AG20443 (cell line): ENCODE results near the gene RBM17.
"Not testable (repeated sequence)": the region's sequence is repeated elsewhere in the genome, so short reads cannot be mapped to it uniquely, and the experiment has no call there.

Experiments
- DNase-seq: peaks from one replicate; pipeline ENCODE4 v3.0.0; 2012; ENCODE audit warnings: low spot score, mixed read lengths

RBM17 gene

GRCh38 chr10:6080417-6080973, 8.3 kb upstream of the RBM17 start:
- DNase-seq, result no peak

- no peak for DNase-seq
Measured at GRCh38 chr10:6082496-6083395, 6.1 kb upstream of the RBM17 start.

GRCh38 chr10:6083523-6084475, 5.0 kb upstream of the RBM17 start:
- DNase-seq, result no peak

GRCh38 chr10:6086375-6087233, 2.2 kb upstream of the RBM17 start:
- peak; percentile 87 for DNase-seq

- DNase-seq, result peak; percentile 39
Measured at GRCh38 chr10:6089334-6090219, 743 bp downstream of the RBM17 start.

- DNase-seq, result no peak
Measured at GRCh38 chr10:6091630-6092029, 2.8 kb downstream of the RBM17 start.

- DNase-seq, result no peak
Measured at GRCh38 chr10:6092731-6093130, 3.9 kb downstream of the RBM17 start.

- no peak for DNase-seq
Measured at GRCh38 chr10:6095810-6096570, 7.2 kb downstream of the RBM17 start.

GRCh38 chr10:6097063-6097462, 8.2 kb downstream of the RBM17 start:
- DNase-seq, result no peak

- DNase-seq, result no peak
Measured at GRCh38 chr10:6098156-6098555, 9.3 kb downstream of the RBM17 start.

GRCh38 chr10:6100370-6100769, 11.5 kb downstream of the RBM17 start:
- no peak for DNase-seq

GRCh38 chr10:6101181-6101580, 12.3 kb downstream of the RBM17 start:
- DNase-seq, result no peak

GRCh38 chr10:6102128-6102527, 13.3 kb downstream of the RBM17 start:
- no peak for DNase-seq

- no peak for DNase-seq
Measured at GRCh38 chr10:6103591-6103990, 14.8 kb downstream of the RBM17 start.

GRCh38 chr10:6107616-6108015, 18.8 kb downstream of the RBM17 start:
- DNase-seq, result not testable (repeated sequence)

- no peak for DNase-seq
Measured at GRCh38 chr10:6108072-6108471, 19.2 kb downstream of the RBM17 start.

GRCh38 chr10:6108631-6109443, 20.0 kb downstream of the RBM17 start:
- peak; percentile 61 for DNase-seq

- no peak for DNase-seq
Measured at GRCh38 chr10:6109444-6109775, 20.6 kb downstream of the RBM17 start.

GRCh38 chr10:6110136-6110535, 21.3 kb downstream of the RBM17 start:
- no peak for DNase-seq
